SU-DHL-6 (cell line): Measurements from ENCODE around the gene ALOXE3.
A peak's percentile ranks its signal among the peaks of the same experiment; 100 is the strongest.

Source experiments
- H2AFZ ChIP-seq: fragments of 200-600 bp; sonication (generic); 2 replicates; pipeline ENCODE4 v1.6.1; 2014; ENCODE audit warnings: low read depth, mild to moderate bottlenecking, moderate library complexity, mixed read lengths, antibody characterized with exemption, low read length; ENCODE audit not compliant: severe bottlenecking
- H3F3A ChIP-seq: fragments of 200-600 bp; shearing (Covaris generic); 2 replicates; pipeline ENCODE4 v1.6.0; 2016; ENCODE audit warnings: antibody characterized with exemption, mild to moderate bottlenecking; ENCODE audit not compliant: insufficient read depth
- H3K27ac ChIP-seq: fragments of 200-600 bp; sonication (generic); 2 replicates; pipeline ENCODE4 v1.5.1; 2016; ENCODE audit warnings: low read depth, mild to moderate bottlenecking, low read length, moderate library complexity, mixed read lengths
- H3K27me3 ChIP-seq: fragments of 200-600 bp; sonication (generic), shearing (Covaris generic); 2 replicates; pipeline ENCODE4 v1.6.0; 2014; ENCODE audit warnings: mild to moderate bottlenecking, low read length
- H3K36me3 ChIP-seq: fragments of 200-600 bp; sonication (generic); 2 replicates; pipeline ENCODE4 v1.6.1; 2014; ENCODE audit warnings: mild to moderate bottlenecking, low read length, mixed read lengths
- H3K4me2 ChIP-seq: fragments of 300-600, 200-600 bp; shearing (Covaris generic), sonication (generic); 2 replicates; pipeline ENCODE4 v1.6.0; 2014; ENCODE audit warnings: low read length, low read depth, mild to moderate bottlenecking; ENCODE audit not compliant: poor library complexity, severe bottlenecking
- H3K4me3 ChIP-seq: fragments of 200-600 bp; sonication (generic); 2 replicates; pipeline ENCODE4 v1.5.1; 2014; ENCODE audit warnings: antibody characterized with exemption, low read length, mild to moderate bottlenecking, mixed read lengths; ENCODE audit not compliant: insufficient read depth, poor library complexity, severe bottlenecking
- H3K79me2 ChIP-seq: fragments of 200-600 bp; sonication (generic); 2 replicates; pipeline ENCODE4 v1.6.1; 2014; ENCODE audit warnings: mild to moderate bottlenecking, low read length, moderate library complexity; ENCODE audit not compliant: insufficient read depth
- H3K9ac ChIP-seq: fragments of 200-600 bp; sonication (generic); 2 replicates; pipeline ENCODE4 v1.7.0; 2014; ENCODE audit warnings: mild to moderate bottlenecking, low read length
- H3K9me2 ChIP-seq: fragments of 200-600 bp; sonication (generic); replicated peaks from 2 replicates; pipeline ENCODE4 v1.6.1; 2014; ENCODE audit warnings: low read length; ENCODE audit not compliant: insufficient read depth
- H3K9me3 ChIP-seq: fragments of 200-600 bp; sonication (generic); 2 replicates; pipeline ENCODE4 v1.6.1; 2014; ENCODE audit warnings: low read length, mixed read lengths; ENCODE audit not compliant: insufficient read depth
- H4K20me1 ChIP-seq: fragments of 200-600 bp; sonication (generic); 2 replicates; pipeline ENCODE4 v1.6.1; 2014; ENCODE audit warnings: low read depth, mild to moderate bottlenecking, antibody characterized with exemption, low read length, moderate library complexity, mixed read lengths
- EZH2phosphoT487 ChIP-seq: fragments of 200-600 bp; sonication (generic), shearing (Covaris generic); conservative IDR thresholded peaks from 2 replicates; pipeline ENCODE4 v1.6.1; 2018; ENCODE audit warnings: mild to moderate bottlenecking, antibody characterized with exemption, low read length, moderate library complexity, mixed read lengths
- TF ChIP-seq, protein P1 (sequence below): fragments of 200-600 bp; sonication (generic); IDR thresholded peaks from one replicate; pipeline ENCODE4 v1.5.1; 2017; ENCODE audit warnings: antibody characterized with exemption, mild to moderate bottlenecking, low read length, moderate library complexity; ENCODE audit not compliant: insufficient read depth, poor library complexity, severe bottlenecking

ALOXE3 gene

DNA sequence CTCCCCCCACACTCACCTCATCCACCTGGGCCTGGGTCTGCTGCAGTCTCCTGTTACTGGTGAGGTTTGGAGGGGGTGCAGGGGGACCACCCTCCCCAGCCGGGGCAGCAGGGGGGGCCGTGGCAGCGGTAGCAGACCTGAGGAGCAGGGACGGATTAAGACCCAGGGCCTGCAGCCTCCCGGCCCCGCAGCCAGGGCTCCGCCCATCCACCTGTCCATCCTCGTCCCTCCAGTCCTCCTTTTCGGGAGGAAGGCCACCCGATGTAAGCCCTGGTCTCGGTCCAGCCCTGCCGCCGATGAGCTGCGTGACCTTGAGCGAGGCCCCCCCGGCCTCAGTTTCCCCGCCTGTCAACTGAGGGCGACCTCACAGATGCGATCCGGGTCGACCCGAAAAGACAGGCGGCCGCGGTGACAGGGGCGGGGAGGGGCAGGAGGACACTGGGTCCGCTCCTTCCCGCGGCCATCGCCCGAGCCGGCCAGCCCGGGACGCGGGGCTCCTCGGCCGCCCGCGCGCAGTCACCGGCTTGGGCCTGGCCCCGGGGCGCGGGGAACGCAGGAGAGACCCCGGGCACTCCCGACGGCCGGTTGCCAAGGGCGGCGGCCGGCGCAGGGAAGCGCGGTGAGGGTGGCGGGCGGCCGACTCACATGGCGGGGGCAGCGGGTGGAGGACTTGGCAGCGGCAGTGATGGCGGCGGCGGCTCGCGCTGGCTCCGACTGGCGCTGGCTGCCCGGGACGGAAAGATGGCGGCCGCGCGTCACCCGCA lies 44.1 kb upstream of the ALOXE3 start, which contains the start of gene VAMP2:
Gene VAMP2 (minus strand): TSS at position 716 of the 764 bp plus-strand sequence. CDS start 69 bp downstream, at position 647.
- H3K9me3 ChIP-seq = no peaks in the 10 kb centered on the region
- peak within 1 kb of the TSS; percentile 99 for H3K9ac ChIP-seq
- H3K27ac ChIP-seq = peak within 1 kb of the TSS; percentile 73
- no peaks in the 10 kb centered on the region for H3K9me2 ChIP-seq
- H2AFZ ChIP-seq = peak within 1 kb of the TSS; percentile 87
- no peaks in the 10 kb centered on the region for H3K27me3 ChIP-seq
- no peaks in the 10 kb centered on the region for H3K36me3 ChIP-seq
- peaks cover 25% of the 10 kb centered on the region for H3F3A ChIP-seq
- H3K79me2 ChIP-seq = peaks cover 13% of the 10 kb centered on the region
- no peaks in the 10 kb centered on the region for H4K20me1 ChIP-seq
- peak within 1 kb of the TSS; percentile 80 for H3K4me2 ChIP-seq
- no peak for TF ChIP-seq EZH2phosphoT487
- TF ChIP-seq, protein P1, sequence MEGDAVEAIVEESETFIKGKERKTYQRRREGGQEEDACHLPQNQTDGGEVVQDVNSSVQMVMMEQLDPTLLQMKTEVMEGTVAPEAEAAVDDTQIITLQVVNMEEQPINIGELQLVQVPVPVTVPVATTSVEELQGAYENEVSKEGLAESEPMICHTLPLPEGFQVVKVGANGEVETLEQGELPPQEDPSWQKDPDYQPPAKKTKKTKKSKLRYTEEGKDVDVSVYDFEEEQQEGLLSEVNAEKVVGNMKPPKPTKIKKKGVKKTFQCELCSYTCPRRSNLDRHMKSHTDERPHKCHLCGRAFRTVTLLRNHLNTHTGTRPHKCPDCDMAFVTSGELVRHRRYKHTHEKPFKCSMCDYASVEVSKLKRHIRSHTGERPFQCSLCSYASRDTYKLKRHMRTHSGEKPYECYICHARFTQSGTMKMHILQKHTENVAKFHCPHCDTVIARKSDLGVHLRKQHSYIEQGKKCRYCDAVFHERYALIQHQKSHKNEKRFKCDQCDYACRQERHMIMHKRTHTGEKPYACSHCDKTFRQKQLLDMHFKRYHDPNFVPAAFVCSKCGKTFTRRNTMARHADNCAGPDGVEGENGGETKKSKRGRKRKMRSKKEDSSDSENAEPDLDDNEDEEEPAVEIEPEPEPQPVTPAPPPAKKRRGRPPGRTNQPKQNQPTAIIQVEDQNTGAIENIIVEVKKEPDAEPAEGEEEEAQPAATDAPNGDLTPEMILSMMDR = no peak
- peak within 1 kb of the TSS; percentile 96 for H3K4me3 ChIP-seq

GRCh38 chr17:8161289-8162232 lies 43.2 kb upstream of the ALOXE3 start:
- Histone ChIP-seq H3K9ac (peak overlapping the region; percentile 99), H3K9me3 (no peaks in the 10 kb centered on the region), H3K27me3 (no peaks in the 10 kb centered on the region), H3K79me2 (peaks cover 13% of the 10 kb centered on the region), H3K4me3 (peak overlapping the region; percentile 96), H3K4me2 (peak overlapping the region; percentile 80), H3K9me2 (no peaks in the 10 kb centered on the region), H2AFZ (no peak overlapping the region), H4K20me1 (no peaks in the 10 kb centered on the region), H3F3A (peaks cover 22% of the 10 kb centered on the region), H3K27ac (peak overlapping the region; percentile 73), H3K36me3 (no peaks in the 10 kb centered on the region)
- TF ChIP-seq, protein P1 = no peak
- TF ChIP-seq EZH2phosphoT487 = no peak

DNA sequence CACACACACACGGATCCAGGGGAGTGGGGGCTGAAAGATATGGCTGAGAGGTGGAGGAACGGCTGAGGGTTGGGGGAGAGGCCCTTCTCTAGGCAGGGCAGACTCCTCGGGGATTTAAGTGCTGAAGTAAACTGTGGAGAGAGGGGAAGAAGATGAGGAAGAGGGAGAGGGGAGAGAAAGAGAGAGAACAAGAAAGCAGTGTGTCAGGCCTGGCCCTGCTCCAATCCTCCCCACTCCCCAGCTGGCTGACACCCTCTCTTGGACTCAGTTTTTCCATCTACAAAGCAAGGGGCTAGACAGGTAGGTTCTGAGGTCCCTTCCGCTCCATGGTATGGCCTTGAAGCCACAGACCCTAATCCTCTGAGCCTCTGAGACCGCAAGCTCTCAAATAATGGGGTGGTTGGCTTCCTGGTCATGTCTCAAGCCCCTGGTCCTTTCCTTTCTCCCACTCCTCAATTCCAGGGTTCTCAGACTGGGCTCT lies 42.5 kb upstream of the ALOXE3 start:
- no peaks in the 10 kb centered on the region for H3K9me3 ChIP-seq
- H3K4me2 ChIP-seq = peak overlapping the region; percentile 80
- H3K9me2 ChIP-seq = no peaks in the 10 kb centered on the region
- H3K36me3 ChIP-seq = no peaks in the 10 kb centered on the region
- TF ChIP-seq, protein P1 = no peak
- no peak for TF ChIP-seq EZH2phosphoT487
- peak overlapping the region; percentile 20; the same call in 1 of the 2 replicates for H3K27ac ChIP-seq
- H3K27me3 ChIP-seq = no peaks in the 10 kb centered on the region
- H3F3A ChIP-seq = peaks cover 20% of the 10 kb centered on the region
- no peak overlapping the region for H2AFZ ChIP-seq
- 0 out of 2 replicates have a peak overlapping the region, but pooled peaks have one; percentile 99 for H3K9ac ChIP-seq
- no peak overlapping the region for H3K4me3 ChIP-seq
- H3K79me2 ChIP-seq = peaks cover 13% of the 10 kb centered on the region
- H4K20me1 ChIP-seq = no peaks in the 10 kb centered on the region
